ENCODE measurements around the gene CDK8.

Gene CDK8

GRCh38 chr13:26320766-26321165, 66.8 kb downstream of the CDK8 start:
- H3K9me2 ChIP-seq (replicated peaks; ENCODE audit: insufficient read depth, low read length) = no peaks in the 10 kb centered on the region
- peaks cover 12% of the 10 kb centered on the region for H4K20me1 ChIP-seq (ENCODE audit: low read depth, low read length)
- no peaks in the 10 kb centered on the region for H3K9me3 ChIP-seq (ENCODE audit: insufficient read depth, low read length)
- no peak for TF ChIP-seq EZH2phosphoT487 (conservative IDR thresholded peaks at IDR 0.05; ENCODE audit: low read length)
- TF ChIP-seq CTCF (IDR thresholded peaks at IDR 0.05; ENCODE audit: insufficient read depth, low read length, poor library complexity, severe bottlenecking) = no peak
- H3K79me2 ChIP-seq (ENCODE audit: insufficient read depth, low read length) = peaks cover 25% of the 10 kb centered on the region
- no peaks in the 10 kb centered on the region for H3F3A ChIP-seq (ENCODE audit: insufficient read depth)
- no peak overlapping the region for H3K27ac ChIP-seq (ENCODE audit: low read depth, low read length)
- H3K36me3 ChIP-seq (ENCODE audit: low read length) = no peaks in the 10 kb centered on the region
- H3K4me3 ChIP-seq (ENCODE audit: insufficient read depth, low read length, poor library complexity, severe bottlenecking) = no peak overlapping the region
- H2AFZ ChIP-seq (ENCODE audit: low read depth, low read length, severe bottlenecking) = no peak overlapping the region
- H3K27me3 ChIP-seq (ENCODE audit: low read length) = no peaks in the 10 kb centered on the region
- H3K9ac ChIP-seq (ENCODE audit: low read length) = no peak overlapping the region
- H3K4me2 ChIP-seq (ENCODE audit: low read depth, low read length, poor library complexity, severe bottlenecking) = no peak overlapping the region

GRCh38 chr13:26323127-26323526, 69.2 kb downstream of the CDK8 start:
- no peak overlapping the region for H3K4me2 ChIP-seq (ENCODE audit: low read depth, low read length, poor library complexity, severe bottlenecking)
- no peak for TF ChIP-seq CTCF (IDR thresholded peaks at IDR 0.05; ENCODE audit: insufficient read depth, low read length, poor library complexity, severe bottlenecking)
- no peak for TF ChIP-seq EZH2phosphoT487 (conservative IDR thresholded peaks at IDR 0.05; ENCODE audit: low read length)
- H4K20me1 ChIP-seq (ENCODE audit: low read depth, low read length) = peaks cover 10% of the 10 kb centered on the region
- peaks cover 21% of the 10 kb centered on the region; the same call in 1 of the 2 replicates for H3K79me2 ChIP-seq (ENCODE audit: insufficient read depth, low read length)
- no peak overlapping the region for H2AFZ ChIP-seq (ENCODE audit: low read depth, low read length, severe bottlenecking)
- no peaks in the 10 kb centered on the region for H3K9me2 ChIP-seq (replicated peaks; ENCODE audit: insufficient read depth, low read length)
- no peaks in the 10 kb centered on the region for H3K27me3 ChIP-seq (ENCODE audit: low read length)
- no peaks in the 10 kb centered on the region for H3K9me3 ChIP-seq (ENCODE audit: insufficient read depth, low read length)
- no peaks in the 10 kb centered on the region for H3K36me3 ChIP-seq (ENCODE audit: low read length)
- no peak overlapping the region for H3K27ac ChIP-seq (ENCODE audit: low read depth, low read length)
- H3K4me3 ChIP-seq (ENCODE audit: insufficient read depth, low read length, poor library complexity, severe bottlenecking) = no peak overlapping the region
- H3K9ac ChIP-seq (ENCODE audit: low read length) = no peak overlapping the region
- no peaks in the 10 kb centered on the region for H3F3A ChIP-seq (ENCODE audit: insufficient read depth)

- TF ChIP-seq EZH2phosphoT487 (conservative IDR thresholded peaks at IDR 0.05; ENCODE audit: low read length) = no peak
- no peak for TF ChIP-seq CTCF (IDR thresholded peaks at IDR 0.05; ENCODE audit: insufficient read depth, low read length, poor library complexity, severe bottlenecking)
- H2AFZ ChIP-seq (ENCODE audit: low read depth, low read length, severe bottlenecking) = no peak overlapping the region
- peaks cover 5% of the 10 kb centered on the region; the same call in 1 of the 2 replicates for H3K9me3 ChIP-seq (ENCODE audit: insufficient read depth, low read length)
- no peaks in the 10 kb centered on the region for H3K27me3 ChIP-seq (ENCODE audit: low read length)
- peaks cover 10% of the 10 kb centered on the region for H4K20me1 ChIP-seq (ENCODE audit: low read depth, low read length)
- H3K36me3 ChIP-seq (ENCODE audit: low read length) = no peaks in the 10 kb centered on the region
- no peak overlapping the region for H3K9ac ChIP-seq (ENCODE audit: low read length)
- H3K4me3 ChIP-seq (ENCODE audit: insufficient read depth, low read length, poor library complexity, severe bottlenecking) = no peak overlapping the region
- no peak overlapping the region for H3K27ac ChIP-seq (ENCODE audit: low read depth, low read length)
- no peak overlapping the region for H3K4me2 ChIP-seq (ENCODE audit: low read depth, low read length, poor library complexity, severe bottlenecking)
- no peaks in the 10 kb centered on the region for H3K9me2 ChIP-seq (replicated peaks; ENCODE audit: insufficient read depth, low read length)
- peaks cover 28% of the 10 kb centered on the region for H3K79me2 ChIP-seq (ENCODE audit: insufficient read depth, low read length)
- H3F3A ChIP-seq (ENCODE audit: insufficient read depth) = no peaks in the 10 kb centered on the region
These were observed 69.8 kb downstream of the CDK8 start for GRCh38 chr13:26323764-26324163.
